MM.1S (cell line): Measurements from ENCODE around the gene TMTC4.

ENCODE experiments used
- DNase-seq: peaks from one replicate; pipeline ENCODE4 v3.0.0-alpha.2; 2015
- H2AFZ ChIP-seq: fragments of 300-600 bp; sonication (generic); 2 replicates; pipeline ENCODE4 v1.6.0; 2016; ENCODE audit warnings: antibody characterized with exemption, low read length
- H3F3A ChIP-seq: fragments of 300-600 bp; sonication (generic); 2 replicates; pipeline ENCODE4 v1.6.1; 2016; ENCODE audit warnings: mild to moderate bottlenecking, antibody characterized with exemption, low read length, moderate library complexity, mixed read lengths; ENCODE audit not compliant: insufficient read depth
- H3K27ac ChIP-seq: fragments of 300-600 bp; sonication (generic); 2 replicates; pipeline ENCODE4 v1.5.1; 2016; ENCODE audit warnings: mild to moderate bottlenecking, low read length
- H3K27me3 ChIP-seq: fragments of 300-600 bp; sonication (generic); replicated peaks from 2 replicates; pipeline ENCODE4 v1.6.0; 2016; ENCODE audit warnings: low read length; ENCODE audit not compliant: insufficient read depth
- H3K36me3 ChIP-seq: fragments of 300-600 bp; sonication (generic); replicated peaks from 2 replicates; pipeline ENCODE4 v1.6.1; 2016; ENCODE audit warnings: mild to moderate bottlenecking, low read length, mixed read lengths; ENCODE audit not compliant: insufficient read depth
- H3K4me1 ChIP-seq: fragments of 300-600 bp; sonication (generic); 2 replicates; pipeline ENCODE4 v1.6.1; 2016; ENCODE audit warnings: low read length, mixed read lengths
- H3K4me2 ChIP-seq: fragments of 300-600 bp; sonication (generic); 2 replicates; pipeline ENCODE4 v1.6.0; 2016; ENCODE audit warnings: low read depth, low read length
- H3K4me3 ChIP-seq: fragments of 300-600 bp; sonication (generic); 2 replicates; pipeline ENCODE4 v1.5.1; 2016; ENCODE audit warnings: low read length, mixed read lengths
- H3K79me2 ChIP-seq: fragments of 300-600 bp; sonication (generic); 2 replicates; pipeline ENCODE4 v1.6.1; 2016; ENCODE audit warnings: mixed run types, low read length, mixed read lengths
- H3K9ac ChIP-seq: fragments of 300-600 bp; sonication (generic); 2 replicates; pipeline ENCODE4 v1.6.1; 2016; ENCODE audit warnings: low read length, mixed read lengths
- H3K9me2 ChIP-seq: fragments of 300-600 bp; sonication (generic); replicated peaks from 2 replicates; pipeline ENCODE4 v1.6.1; 2016; ENCODE audit warnings: mild to moderate bottlenecking, low read length, mixed read lengths; ENCODE audit not compliant: insufficient read depth
- H3K9me3 ChIP-seq: fragments of 300-600 bp; sonication (generic); replicated peaks from 2 replicates; pipeline ENCODE4 v1.6.1; 2016; ENCODE audit warnings: mild to moderate bottlenecking, low read length, mixed read lengths; ENCODE audit not compliant: insufficient read depth
- H4K20me1 ChIP-seq: fragments of 300-600 bp; sonication (generic); 2 replicates; pipeline ENCODE4 v1.6.1; 2016; ENCODE audit warnings: mild to moderate bottlenecking, low read length, moderate library complexity, mixed read lengths; ENCODE audit not compliant: insufficient read depth
- CTCF ChIP-seq: fragments of 300-600 bp; sonication (generic); IDR thresholded peaks from 2 replicates; pipeline ENCODE4 v1.5.1; 2016; ENCODE audit warnings: antibody characterized with exemption, low read length, mixed read lengths
- EZH2 ChIP-seq: fragments of 300-600 bp; sonication (generic); optimal IDR thresholded peaks from 2 replicates; pipeline ENCODE3; 2017; ENCODE audit warnings: low read depth, mild to moderate bottlenecking, antibody characterized with exemption, low read length, mixed read lengths
- EZH2phosphoT487 ChIP-seq: fragments of 300-600 bp; sonication (generic); IDR thresholded peaks from 2 replicates; pipeline ENCODE4 v1.6.1; 2018; ENCODE audit warnings: antibody characterized with exemption, low read length

The TMTC4 gene

GRCh38 chr13:100596516-100596915, 78.1 kb downstream of the TMTC4 start:
- no peak overlapping the region for H3K9ac ChIP-seq
- H2AFZ ChIP-seq: no peak overlapping the region
- no peaks in the 10 kb centered on the region for H3F3A ChIP-seq
- no peaks in the 10 kb centered on the region for H3K9me3 ChIP-seq
- H3K79me2 ChIP-seq: no peaks in the 10 kb centered on the region
- no peak for DNase-seq
- TF ChIP-seq CTCF (no peak), EZH2phosphoT487 (no peak), EZH2 (no peak)
- no peaks in the 10 kb centered on the region for H3K27me3 ChIP-seq
- H3K27ac ChIP-seq: no peak overlapping the region
- H3K4me2 ChIP-seq: no peak overlapping the region
- H3K4me1 ChIP-seq: no peaks in the 10 kb centered on the region
- H3K4me3 ChIP-seq: no peak overlapping the region
- H4K20me1 ChIP-seq: no peaks in the 10 kb centered on the region
- H3K36me3 ChIP-seq: no peaks in the 10 kb centered on the region
- no peaks in the 10 kb centered on the region for H3K9me2 ChIP-seq

GRCh38 chr13:100594731-100595130, 79.9 kb downstream of the TMTC4 start:
- no peak overlapping the region for H3K4me2 ChIP-seq
- no peaks in the 10 kb centered on the region for H4K20me1 ChIP-seq
- no peaks in the 10 kb centered on the region for H3K9me3 ChIP-seq
- no peaks in the 10 kb centered on the region for H3K9me2 ChIP-seq
- no peak for DNase-seq
- no peak for TF ChIP-seq EZH2
- TF ChIP-seq CTCF: peak; percentile 23
- no peak overlapping the region for H3K4me3 ChIP-seq
- H3K36me3 ChIP-seq: no peaks in the 10 kb centered on the region
- H3K79me2 ChIP-seq: no peaks in the 10 kb centered on the region
- no peaks in the 10 kb centered on the region for H3F3A ChIP-seq
- no peak overlapping the region for H3K27ac ChIP-seq
- H3K4me1 ChIP-seq: no peaks in the 10 kb centered on the region
- no peaks in the 10 kb centered on the region for H3K27me3 ChIP-seq
- no peak overlapping the region for H3K9ac ChIP-seq
- no peak overlapping the region for H2AFZ ChIP-seq

- H2AFZ ChIP-seq: no peak overlapping the region
- TF ChIP-seq EZH2: no peak
- TF ChIP-seq EZH2phosphoT487: no peak
- TF ChIP-seq CTCF: no peak
- no peaks in the 10 kb centered on the region for H3K36me3 ChIP-seq
- H3K4me1 ChIP-seq: no peaks in the 10 kb centered on the region
- H3K27me3 ChIP-seq: no peaks in the 10 kb centered on the region
- H3F3A ChIP-seq: no peaks in the 10 kb centered on the region
- no peaks in the 10 kb centered on the region for H3K79me2 ChIP-seq
- no peaks in the 10 kb centered on the region for H3K9me2 ChIP-seq
- H3K4me3 ChIP-seq: no peak overlapping the region
- no peak overlapping the region for H3K9ac ChIP-seq
- no peak overlapping the region for H3K27ac ChIP-seq
- H3K4me2 ChIP-seq: no peak overlapping the region
- DNase-seq: no peak
- H4K20me1 ChIP-seq: no peaks in the 10 kb centered on the region
- no peaks in the 10 kb centered on the region for H3K9me3 ChIP-seq
These were observed 80.3 kb downstream of the TMTC4 start for GRCh38 chr13:100594255-100594654.
